ENCODE measurements around the gene SMYD3.
"Not testable (repeated sequence)": the region's sequence is repeated elsewhere in the genome, so short reads cannot be mapped to it uniquely, and the experiment has no call there.

Gene SMYD3

GRCh38 chr1:246415028-246415427 lies 92.1 kb downstream of the SMYD3 start:
- no peak for DNase-seq

- no peak for DNase-seq
These were observed 93.6 kb downstream of the SMYD3 start for GRCh38 chr1:246413430-246413829.

GRCh38 chr1:246404078-246404477 lies 103.0 kb downstream of the SMYD3 start:
- DNase-seq: no peak

GRCh38 chr1:246398126-246398813 lies 108.8 kb downstream of the SMYD3 start:
- DNase-seq: no peak

- DNase-seq: no peak
These were observed 110.0 kb downstream of the SMYD3 start for GRCh38 chr1:246397046-246397445.

GRCh38 chr1:246396322-246396721 lies 110.8 kb downstream of the SMYD3 start:
- no peak for DNase-seq

GRCh38 chr1:246394121-246394520 lies 113.0 kb downstream of the SMYD3 start:
- no peak for DNase-seq

GRCh38 chr1:246390855-246391254 lies 116.2 kb downstream of the SMYD3 start:
- DNase-seq: no peak

- no peak for DNase-seq
These were observed 122.5 kb downstream of the SMYD3 start for GRCh38 chr1:246384616-246385015.

GRCh38 chr1:246383791-246384190 lies 123.3 kb downstream of the SMYD3 start:
- no peak for DNase-seq

GRCh38 chr1:246383239-246383589 lies 123.9 kb downstream of the SMYD3 start:
- no peak for DNase-seq

GRCh38 chr1:246382589-246383238 lies 124.4 kb downstream of the SMYD3 start:
- no peak for DNase-seq

- no peak for DNase-seq
These were observed 125.6 kb downstream of the SMYD3 start for GRCh38 chr1:246381452-246381851.

- DNase-seq: no peak
These were observed 129.4 kb downstream of the SMYD3 start for GRCh38 chr1:246377625-246378153.

- DNase-seq: no peak
These were observed 133.1 kb downstream of the SMYD3 start for GRCh38 chr1:246373828-246374569.

GRCh38 chr1:246372559-246372958 lies 134.5 kb downstream of the SMYD3 start:
- DNase-seq: no peak

- no peak for DNase-seq
These were observed 140.0 kb downstream of the SMYD3 start for GRCh38 chr1:246367041-246367440.

GRCh38 chr1:246365708-246366107 lies 141.4 kb downstream of the SMYD3 start:
- DNase-seq: no peak

- DNase-seq: no peak
These were observed 142.6 kb downstream of the SMYD3 start for GRCh38 chr1:246364415-246364941.

GRCh38 chr1:246357014-246357598 lies 150.0 kb downstream of the SMYD3 start:
- not testable (repeated sequence) for DNase-seq

- no peak for DNase-seq
These were observed 151.5 kb downstream of the SMYD3 start for GRCh38 chr1:246355411-246356230.

- no peak for DNase-seq
These were observed 155.4 kb downstream of the SMYD3 start for GRCh38 chr1:246351721-246352120.

Measured in activated CD8-positive, alpha-beta memory T cell treated with anti-CD3 and anti-CD28 coated beads for 24 hours (primary cell).